Right forelimb (tissue), 1 donor: ENCODE measurements around the gene GPD2.

Experiments used
- DNase-seq: peaks from one replicate; pipeline ENCODE4 v3.0.0-alpha.2; 2018

GPD2 gene

GRCh38 chr2:156436497-156437085 is 412 bp downstream of the GPD2 start:
- DNase-seq = peak; percentile 55

- DNase-seq = no peak
Observed at GRCh38 chr2:156437272-156437930, 1.2 kb downstream of the GPD2 start.

DNA sequence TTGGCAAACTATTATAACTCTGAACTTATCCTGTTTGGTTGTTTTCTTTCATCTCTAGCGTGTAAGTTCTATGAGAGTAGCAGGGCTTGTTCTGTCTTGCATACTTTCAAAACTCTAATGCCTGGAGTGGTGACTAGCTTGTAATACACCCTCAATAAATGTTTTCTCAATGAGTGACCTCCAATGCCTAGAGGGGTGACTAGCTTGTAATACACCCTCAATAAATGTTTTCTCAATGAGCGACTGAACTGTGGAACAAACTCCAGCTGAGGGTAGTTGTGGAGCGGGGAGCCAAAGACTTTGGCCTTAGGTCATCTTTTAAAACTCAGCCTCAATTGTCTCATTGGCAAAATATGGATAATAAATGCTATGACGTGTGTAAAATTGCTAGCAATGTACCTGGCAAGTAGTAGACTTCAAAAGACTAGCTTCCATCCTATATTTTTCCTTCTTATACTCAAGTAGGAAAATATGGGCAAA is 1.8 kb downstream of the GPD2 start:
- no peak for DNase-seq

GRCh38 chr2:156443089-156443488 is 6.9 kb downstream of the GPD2 start:
- DNase-seq = no peak

GRCh38 chr2:156445296-156446220 is 9.4 kb downstream of the GPD2 start:
- DNase-seq = no peak

- no peak for DNase-seq
Observed at GRCh38 chr2:156447761-156448160, 11.6 kb downstream of the GPD2 start.

GRCh38 chr2:156448766-156449165 is 12.6 kb downstream of the GPD2 start:
- no peak for DNase-seq

- no peak for DNase-seq
Observed at GRCh38 chr2:156452971-156453370, 16.8 kb downstream of the GPD2 start.

DNA sequence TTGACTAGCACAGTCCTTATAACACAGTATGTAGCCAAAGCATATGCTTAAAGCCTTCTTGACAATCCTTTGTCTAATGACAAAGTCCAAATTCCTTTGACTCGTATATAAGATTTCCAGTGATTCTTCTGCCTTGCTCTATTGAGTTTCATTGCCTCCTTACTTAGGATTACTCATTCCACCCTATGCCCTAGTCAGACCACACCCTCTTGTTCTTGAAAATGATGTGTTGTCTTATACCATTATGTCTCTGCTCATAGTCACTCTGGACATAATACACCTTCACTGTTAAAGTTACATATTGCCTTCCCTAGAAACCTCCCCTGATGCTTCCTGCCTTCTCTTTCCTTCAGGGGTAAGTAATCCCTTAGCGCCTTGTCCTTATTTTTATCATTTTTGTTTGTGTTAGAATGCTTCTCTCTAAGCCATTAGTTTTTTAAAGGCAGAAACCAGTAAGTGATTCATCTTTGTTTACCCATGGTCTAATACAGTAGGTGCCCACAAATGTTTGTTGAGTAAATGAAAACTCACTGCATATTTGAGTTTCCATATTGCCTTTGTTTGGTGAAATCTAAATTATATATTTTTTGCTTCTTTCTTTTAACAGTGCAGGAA is 19.3 kb downstream of the GPD2 start:
- DNase-seq = no peak

DNA sequence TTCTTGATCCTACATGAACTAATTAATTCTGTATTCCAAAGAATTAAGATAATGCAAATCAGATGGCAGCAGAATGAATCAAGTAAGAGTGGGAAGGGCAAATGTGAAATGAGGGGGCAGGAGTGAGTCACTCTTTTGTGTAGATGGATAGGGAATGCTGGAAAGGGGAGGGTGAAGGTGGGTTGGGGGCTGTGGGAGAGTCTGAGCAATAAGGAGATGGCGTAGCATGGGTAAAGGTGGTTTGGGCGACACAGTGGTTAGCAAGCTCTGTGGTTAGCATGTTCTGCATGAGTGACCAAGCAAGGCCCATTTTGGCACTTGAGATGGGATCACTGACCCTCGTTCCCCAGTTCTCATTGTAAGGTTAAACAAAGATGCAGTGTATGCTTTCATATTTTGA is 20.4 kb downstream of the GPD2 start:
- no peak for DNase-seq

DNA sequence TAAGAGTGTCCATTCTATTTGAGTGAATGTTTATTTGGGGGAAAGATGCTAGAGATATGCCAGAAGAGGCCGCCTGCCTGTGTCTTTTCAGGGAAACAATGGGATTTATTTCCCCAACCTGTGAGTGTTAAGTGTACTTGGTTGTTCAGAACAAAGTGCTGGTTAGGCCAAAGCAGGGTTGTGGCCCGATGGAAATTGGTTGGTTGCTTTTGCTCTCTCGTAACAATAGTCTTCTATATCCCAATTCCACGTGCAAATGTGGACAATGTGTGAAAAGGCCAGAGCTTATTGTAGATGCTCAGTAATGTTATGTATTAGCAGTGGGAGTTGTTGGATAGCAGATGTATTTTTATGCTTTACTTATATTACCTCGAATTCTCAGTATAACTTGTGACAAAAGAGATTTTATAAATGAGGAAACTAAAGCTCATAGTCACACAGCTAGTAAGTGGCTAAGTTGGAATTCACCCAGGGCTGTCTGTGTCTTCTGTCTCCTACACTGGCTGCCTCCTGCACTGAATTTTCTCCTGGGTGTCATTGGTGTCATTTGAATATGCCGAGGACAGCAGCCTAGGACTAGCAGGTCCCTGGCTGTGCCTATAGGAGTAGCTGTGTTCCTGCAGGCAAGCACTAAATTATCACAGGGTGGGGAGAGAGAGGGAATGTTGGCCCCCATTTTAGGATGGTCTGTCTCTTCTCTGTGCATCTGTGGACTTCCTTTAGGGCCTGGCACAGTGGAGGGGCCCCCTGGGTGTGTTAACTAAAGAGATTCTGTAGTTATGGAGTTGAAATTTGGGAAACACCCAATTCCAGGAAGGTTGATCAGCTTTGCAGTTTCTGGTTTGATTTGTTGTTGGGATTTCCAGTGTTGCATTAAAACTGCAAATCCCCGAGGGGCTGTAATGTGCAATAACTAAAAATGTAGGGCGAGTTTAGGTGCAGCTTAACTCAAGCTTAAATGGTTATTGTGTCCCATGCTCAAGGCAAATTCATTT is 21.6 kb downstream of the GPD2 start:
- DNase-seq = no peak

- DNase-seq = no peak
Observed at GRCh38 chr2:156459720-156460119, 23.5 kb downstream of the GPD2 start.

GRCh38 chr2:156464106-156464505 is 27.9 kb downstream of the GPD2 start:
- DNase-seq = no peak

DNA sequence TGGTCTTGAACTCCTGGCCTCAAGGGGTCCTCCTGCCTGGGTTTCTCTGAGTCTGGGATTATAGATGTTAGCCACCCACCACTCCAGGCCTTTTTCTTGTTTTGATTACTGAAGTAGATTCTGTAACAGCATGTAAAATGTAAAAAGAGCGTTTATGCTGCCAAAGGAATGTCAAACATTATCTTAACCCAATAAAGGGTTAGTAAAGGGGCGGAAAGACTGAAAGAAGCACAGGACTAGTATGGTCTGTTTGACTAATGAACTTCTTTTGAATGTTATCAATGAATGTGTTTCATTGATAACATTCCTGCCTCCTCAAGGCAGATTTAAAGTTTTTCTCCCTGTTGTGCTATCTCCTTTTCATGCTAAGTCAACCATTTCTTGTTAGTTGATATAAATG is 29.4 kb downstream of the GPD2 start:
- DNase-seq = no peak

GRCh38 chr2:156466739-156467405 is 30.7 kb downstream of the GPD2 start:
- DNase-seq = peak; percentile 55

DNA sequence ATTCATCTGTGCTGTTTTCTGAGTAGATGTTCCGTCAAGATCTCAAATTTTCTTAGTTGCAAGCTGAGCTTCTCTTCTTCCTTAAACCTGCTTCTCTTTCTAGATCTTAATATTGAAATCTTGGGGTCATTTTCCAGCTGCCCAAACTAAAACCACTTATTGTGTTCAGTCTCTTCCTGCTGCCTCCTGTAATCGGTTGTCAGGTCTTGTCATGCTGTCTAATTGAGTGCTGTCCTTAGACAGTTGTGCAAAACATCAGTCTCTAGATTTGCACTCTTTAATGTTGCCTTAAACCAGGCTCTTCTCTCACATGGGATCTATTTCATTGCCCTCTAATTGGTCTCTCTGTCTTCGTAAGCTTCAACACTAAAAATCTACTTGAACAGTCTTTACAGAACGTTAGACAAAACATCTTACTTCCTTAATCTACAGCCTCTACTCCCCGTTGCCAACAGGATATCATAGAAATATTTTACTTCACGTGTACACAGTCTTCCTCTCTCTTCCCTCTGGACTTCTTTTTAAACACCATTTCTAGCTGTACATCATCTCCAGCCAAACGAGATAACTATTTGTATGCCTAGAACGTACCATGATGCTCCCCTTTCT is 34.9 kb downstream of the GPD2 start:
- DNase-seq = no peak

DNA sequence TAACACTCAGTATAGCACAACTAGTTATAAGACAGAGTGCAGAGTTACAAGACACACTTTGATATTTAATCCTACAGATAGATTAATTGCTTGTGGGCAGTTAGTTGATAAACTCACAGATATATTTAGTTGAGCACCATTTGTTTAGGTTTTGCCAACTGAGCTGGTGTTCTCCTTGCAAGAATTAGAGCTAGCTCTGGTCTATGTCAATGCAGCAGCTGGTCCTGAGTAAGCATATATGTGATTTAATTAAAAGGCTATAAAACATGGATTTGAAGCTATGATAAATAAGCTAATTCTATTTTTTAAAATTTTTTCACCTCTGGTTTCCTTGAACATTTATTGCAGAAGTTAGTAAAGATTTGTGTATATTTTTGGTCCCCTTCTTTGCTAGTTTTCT is 35.6 kb downstream of the GPD2 start:
- DNase-seq = no peak

DNA sequence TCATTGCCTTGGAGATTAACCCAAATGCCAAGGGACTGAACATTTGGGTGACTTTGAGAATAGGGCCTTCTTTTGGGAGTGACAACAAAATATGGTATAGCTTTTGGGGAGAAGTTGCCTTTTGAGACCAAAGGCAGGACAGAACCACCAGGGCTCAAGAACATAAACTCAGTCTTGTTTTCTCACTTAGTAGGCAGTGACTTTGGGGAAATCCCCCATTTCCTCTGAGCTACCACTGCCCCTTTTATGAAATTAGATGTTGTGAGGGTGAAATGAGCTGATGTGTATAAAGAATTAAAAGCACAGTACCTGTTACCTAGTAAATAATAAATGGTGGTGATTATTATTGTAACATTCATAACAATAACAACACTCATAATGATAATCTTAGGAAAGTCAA is 36.5 kb downstream of the GPD2 start:
- no peak for DNase-seq

DNA sequence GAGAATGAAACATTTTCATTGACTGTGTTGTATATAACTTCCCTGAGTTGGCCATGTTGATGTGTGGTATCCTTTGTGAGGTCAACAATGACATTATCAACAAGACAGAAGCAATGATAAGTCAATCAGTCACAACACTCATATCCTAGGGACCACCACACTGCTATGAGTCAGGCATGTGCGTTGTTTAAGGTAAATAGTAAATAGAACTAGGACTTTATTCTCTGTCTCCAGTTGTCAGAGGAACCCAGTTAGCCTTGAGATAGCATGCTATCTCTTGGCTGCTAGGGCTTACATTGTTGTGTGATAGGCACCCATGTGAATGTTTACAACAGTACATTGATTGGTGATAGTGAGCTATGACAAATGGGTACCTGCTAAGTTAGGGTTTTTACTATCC is 37.3 kb downstream of the GPD2 start:
- DNase-seq = no peak

- no peak for DNase-seq
Observed at GRCh38 chr2:156474401-156474800, 38.2 kb downstream of the GPD2 start.
